ENCODE measurements around the gene BANP.

- TF ChIP-seq POLR2A (IDR thresholded peaks at IDR 0.05) (no peak), CTCF (IDR thresholded peaks at IDR 0.05) (no peak)
These were observed 97.8 kb downstream of the BANP start for GRCh38 chr16:88048985-88049384.
